ENCODE data around the gene HTRA2. TPM values are rescaled to one million over a fixed set of nuclear protein-coding genes. Genes with fewer than 3 reads are reported as not detected.
"Not testable (repeated sequence)": the region's sequence is repeated elsewhere in the genome, so short reads cannot be mapped to it uniquely, and the experiment has no call there.

The HTRA2 gene
- total RNA-seq, 1 donor from 2014 or later, result 30.6 TPM

DNA sequence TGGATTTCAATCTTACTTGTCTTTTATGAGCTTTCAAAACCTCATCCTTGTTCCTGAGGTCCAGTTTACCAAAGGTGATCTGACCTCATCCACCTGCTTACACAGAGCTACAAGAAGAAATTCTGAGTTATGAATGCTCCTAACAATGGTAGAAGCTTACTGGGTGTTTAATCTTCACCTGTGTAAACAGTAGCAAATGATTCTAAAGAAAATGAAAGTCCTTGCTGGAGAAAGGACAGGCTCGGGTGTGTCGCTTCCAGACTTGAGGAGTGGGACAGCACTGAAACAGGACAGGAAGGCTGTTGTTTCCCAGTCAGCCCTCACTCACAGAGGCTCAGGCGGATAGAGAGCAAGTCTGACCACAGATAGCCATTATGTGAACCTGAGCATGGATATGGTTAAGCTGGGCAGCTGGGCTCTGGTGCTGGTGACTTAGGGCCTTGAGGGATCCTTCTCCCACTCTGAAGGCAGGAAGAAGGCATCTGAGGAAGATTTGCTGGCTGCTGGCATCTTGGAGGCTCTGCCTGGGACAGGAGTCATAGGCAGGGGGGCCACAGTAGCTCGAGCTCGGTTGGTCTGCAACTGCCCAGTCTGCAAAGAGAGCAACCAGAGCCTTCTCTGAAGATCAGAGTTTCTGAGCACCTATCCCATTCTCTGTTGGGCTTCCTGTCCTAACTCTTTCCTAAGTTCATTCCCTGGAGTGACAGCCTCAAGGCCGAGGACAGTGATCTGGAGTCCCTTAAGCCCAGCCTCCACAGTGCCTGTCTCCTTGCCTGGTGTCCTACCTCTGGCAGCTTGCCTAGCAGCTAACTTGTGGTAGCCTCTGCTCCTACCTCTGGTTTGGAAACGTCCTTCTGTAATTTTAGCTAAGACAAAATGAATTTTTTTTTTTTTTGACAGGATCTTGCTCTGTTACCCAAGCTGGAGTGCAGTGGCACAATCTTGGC lies 28.8 kb downstream of the HTRA2 start:
- no peak for DNase-seq (ENCODE audit: extremely low read depth, low read depth, low spot score)

DNA sequence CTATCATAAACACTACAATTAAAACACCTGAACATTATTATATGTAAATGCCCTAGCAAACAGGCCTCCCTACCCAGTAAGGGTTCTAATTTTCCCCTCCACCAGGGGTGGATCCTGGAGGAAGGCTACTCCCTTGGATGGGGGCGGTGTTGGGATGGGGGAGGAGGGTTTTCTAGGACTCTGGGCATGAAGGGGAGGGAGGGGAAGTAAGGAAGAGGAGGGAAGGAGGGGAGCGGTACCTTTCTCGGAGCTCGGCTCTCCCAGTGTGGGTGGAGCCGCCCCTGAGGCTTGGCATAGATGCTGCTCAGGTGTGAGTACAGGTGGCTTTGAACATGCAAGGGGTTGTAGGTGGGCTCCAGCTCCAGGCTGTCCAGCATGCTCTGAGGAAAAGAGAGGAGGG lies 30.2 kb downstream of the HTRA2 start:
- DNase-seq (ENCODE audit: extremely low read depth, low read depth, low spot score), result no peak

DNA sequence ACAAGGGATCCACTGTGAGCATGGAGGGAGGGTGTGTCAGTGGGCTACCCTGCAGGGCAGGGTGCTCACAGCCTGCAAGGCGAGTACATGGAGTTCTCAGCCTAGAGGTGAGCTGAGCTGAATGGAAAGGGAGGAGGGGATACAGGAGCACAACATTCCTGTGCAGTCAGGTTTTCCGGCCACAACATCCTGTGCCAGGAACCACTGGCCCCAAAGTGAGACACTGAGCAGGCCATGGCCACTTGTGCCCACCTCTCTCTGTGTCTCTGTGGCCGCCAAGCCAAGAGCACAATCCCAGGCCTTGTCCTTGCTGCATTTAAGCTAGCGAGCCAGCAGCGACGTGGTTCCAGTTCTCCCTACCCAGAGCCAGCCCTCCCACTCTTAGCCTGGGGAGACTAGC lies 30.9 kb downstream of the HTRA2 start:
- no peak for DNase-seq (ENCODE audit: extremely low read depth, low read depth, low spot score)

DNA sequence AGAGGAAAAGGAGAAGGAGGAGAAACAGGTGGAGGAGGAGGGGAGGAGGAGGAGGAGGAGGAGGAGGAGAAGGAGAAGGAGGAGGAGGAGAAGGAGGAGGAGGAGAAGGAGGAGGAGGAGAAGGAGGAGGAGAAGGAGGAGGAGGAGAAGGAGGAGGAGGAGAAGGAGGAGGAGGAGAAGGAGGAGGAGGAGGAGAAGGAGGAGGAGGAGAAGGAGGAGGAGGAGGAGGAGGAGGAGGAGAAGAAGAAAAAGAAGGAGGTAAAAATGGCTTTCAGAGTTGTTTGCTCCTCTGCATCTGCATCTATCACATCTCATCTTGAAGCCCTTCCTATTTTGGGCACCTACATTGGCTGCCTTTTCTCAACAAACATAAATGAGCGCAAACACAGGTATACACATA lies 31.3 kb downstream of the HTRA2 start:
- DNase-seq (ENCODE audit: extremely low read depth, low read depth, low spot score), result not testable (repeated sequence)

DNA sequence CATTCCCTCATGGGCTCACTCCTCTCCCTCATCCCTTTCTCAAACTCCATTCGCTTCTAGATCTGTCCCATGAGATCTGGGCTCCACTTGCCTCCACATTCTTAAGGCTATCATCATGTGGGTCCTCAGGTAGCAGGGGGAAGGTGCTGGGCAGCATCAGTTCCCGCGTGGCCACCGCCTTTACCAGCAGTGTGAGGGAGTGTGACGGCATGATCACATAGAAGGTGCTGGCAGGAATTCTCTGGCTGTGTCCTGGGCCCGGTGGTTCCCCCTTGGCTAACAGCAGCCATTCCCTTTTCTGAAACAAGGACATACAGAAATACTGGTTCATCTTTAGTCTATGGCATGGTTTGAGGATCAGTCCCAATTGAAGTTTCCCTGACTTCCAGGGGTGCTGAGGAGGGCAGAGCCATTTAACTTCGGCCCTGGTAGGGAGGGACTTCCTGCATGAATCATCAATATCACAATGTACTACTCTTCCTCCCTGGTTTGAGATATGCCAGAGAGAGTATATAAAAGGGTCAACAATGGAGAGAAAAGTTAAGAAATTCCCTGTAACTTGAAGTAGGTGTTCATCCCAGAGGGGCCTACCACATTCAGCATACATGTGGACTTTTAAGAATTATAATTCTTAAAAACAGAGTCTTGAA lies 32.5 kb downstream of the HTRA2 start:
- no peak for DNase-seq (ENCODE audit: extremely low read depth, low read depth, low spot score)

DNA sequence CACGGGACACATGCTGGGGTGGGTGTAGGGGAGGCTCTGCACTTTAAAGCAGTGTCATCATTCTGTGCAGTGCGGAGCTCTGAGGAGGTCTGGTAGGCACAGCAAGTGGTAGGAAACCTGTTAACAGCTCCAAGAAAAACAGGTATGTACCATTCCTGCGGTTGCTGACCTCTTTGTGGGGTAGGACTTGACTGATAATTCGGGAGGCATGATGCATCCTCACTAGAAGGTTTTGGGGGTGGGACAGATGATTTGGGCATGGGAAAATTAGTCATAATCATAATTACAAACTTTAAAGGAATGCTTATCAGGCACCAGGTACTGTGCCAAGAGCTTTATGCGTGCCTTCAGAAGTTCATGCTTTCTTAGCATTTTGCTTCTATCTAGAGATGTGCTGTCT lies 34.5 kb downstream of the HTRA2 start:
- DNase-seq (ENCODE audit: extremely low read depth, low read depth, low spot score), result no peak

DNA sequence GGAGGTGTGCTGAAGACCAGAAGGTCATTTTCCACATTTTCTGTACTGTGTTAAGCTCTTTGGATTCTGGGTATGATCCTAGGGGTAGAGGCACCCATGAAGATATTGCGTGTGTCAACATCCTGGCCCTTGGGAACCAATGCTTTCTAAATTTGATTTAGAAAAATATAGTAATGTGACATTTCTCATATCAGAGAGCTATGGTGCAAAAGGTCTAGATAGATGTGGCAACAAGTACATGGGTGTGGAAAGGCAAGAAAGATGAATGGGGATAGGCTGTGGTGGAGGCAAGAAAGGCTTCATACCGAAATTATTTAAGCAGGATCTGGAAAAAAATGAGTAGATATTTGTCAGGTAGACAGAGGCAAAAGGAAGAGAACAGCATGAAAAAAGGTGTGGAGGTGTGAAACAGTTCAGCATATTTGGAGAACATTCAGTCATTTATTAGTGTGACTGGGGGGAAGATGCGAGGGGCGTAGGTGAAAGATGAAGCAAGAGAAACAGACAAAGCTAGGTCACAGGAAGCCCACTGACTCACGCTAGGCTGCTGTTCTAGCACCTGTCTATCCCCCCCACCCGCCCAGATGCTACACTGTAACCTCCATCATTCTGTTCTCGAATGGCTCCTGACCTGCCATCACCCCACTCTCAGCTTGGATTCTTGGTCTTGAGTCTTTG lies 36.5 kb downstream of the HTRA2 start:
- DNase-seq (ENCODE audit: extremely low read depth, low read depth, low spot score), result no peak

DNA sequence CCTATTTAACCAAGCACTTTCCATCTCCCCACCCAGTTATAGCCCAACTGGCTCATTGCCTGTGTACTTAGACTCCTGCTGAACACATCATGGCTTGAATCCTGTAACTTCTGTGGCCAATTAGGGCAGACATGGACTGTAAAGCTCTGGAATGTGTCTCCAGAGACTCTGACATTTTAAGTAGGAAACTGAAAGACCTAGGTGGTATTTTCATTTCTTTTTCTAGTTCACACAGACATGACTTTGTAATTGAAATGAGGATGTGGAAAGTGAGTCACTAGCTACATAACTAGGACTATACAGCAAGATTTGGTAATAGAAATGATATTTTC lies 37.0 kb downstream of the HTRA2 start:
- no peak for DNase-seq (ENCODE audit: extremely low read depth, low read depth, low spot score)

DNA sequence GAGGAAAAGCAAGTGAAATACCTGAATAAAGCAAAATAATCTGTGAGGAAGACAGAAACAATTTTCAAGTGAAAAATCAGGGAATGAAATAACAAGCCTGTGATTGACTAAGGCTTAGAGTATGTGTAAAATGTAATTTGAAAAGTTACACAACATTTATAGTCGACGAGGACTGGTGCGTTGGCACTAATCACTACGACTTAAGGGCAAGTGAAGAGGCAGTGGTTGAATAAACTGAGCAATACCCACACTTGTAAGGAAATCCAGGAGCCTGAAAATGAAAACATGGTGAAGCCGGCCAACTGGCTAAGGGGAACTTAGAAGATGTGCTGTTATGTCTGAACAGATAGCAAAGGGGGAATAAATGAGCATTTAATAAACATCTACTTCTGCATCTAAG lies 38.1 kb downstream of the HTRA2 start:
- DNase-seq (ENCODE audit: extremely low read depth, low read depth, low spot score), result no peak

DNA sequence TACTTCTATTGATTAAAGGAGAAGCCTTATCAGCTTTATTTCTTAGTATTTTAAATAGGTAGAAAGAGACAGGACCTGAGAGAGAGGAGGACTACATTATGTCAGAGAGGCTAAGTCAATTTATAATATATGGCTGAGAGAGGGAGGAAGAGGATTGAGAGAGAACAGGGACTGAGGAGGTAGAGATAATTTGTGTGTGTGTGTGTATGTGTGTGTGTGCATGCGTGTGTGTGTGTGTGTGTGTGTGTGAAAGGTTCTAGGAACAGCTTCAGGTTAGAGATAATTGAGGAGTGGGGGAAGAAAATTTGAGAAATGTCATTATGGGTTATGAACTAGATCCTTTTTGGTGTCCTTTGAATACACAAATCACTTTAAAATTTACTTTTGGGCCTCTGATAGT lies 40.0 kb downstream of the HTRA2 start:
- no peak for DNase-seq (ENCODE audit: extremely low read depth, low read depth, low spot score)

DNA sequence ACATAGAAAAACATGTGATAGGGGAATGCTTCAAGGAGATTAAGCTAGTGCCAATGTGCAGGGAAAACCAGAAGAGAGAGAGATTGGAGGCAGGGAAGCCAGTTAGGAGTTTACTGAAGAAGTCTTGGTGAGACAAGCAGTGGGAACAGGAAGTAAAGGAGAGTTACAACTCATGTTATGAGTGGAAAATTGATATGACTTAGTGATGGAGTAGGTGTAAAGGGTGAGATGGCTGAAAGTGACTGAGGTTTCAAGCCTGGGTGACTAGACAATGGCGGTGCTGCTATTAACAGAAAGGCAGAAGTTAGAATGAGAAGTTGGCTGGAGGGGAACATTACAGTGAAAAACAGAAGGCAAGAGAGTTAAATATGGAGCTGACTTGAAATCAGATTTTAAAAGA lies 41.3 kb downstream of the HTRA2 start:
- no peak for DNase-seq (ENCODE audit: extremely low read depth, low read depth, low spot score)

DNA sequence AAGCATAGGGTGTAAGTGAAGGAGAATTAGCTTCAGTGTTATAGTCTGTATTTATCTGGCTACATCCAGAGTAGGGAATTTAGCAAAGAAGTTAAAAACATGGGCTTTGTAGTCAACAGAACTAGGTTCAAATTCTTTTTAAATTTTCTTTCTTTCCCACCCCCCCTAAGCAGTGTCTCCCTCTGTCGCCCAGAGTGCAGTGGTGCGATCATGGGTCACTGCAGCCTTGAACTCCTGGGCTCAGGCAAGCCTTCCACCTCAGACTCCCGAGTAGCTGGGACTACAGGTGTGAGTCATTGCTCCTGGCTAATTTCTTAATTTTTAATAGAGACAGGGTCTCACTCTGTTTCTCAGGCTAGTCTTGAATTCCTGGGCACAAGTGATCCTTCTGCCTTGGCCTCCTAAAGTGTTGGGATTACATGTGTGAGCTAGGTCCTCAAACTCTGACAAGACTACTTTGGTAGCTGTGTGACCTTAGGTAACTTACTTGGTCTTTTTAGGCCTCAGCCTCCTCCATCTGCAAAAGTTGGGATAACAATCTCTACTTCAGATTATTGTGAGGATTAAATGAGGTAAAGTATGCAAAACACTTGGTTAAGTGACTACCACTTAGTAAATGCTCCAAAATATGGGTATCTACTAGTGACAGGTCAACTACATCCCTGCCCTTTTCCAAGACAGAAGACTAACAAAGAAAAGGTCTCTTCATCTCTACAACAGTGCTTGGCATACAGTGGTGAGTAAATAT lies 42.6 kb downstream of the HTRA2 start:
- DNase-seq (ENCODE audit: extremely low read depth, low read depth, low spot score), result no peak

DNA sequence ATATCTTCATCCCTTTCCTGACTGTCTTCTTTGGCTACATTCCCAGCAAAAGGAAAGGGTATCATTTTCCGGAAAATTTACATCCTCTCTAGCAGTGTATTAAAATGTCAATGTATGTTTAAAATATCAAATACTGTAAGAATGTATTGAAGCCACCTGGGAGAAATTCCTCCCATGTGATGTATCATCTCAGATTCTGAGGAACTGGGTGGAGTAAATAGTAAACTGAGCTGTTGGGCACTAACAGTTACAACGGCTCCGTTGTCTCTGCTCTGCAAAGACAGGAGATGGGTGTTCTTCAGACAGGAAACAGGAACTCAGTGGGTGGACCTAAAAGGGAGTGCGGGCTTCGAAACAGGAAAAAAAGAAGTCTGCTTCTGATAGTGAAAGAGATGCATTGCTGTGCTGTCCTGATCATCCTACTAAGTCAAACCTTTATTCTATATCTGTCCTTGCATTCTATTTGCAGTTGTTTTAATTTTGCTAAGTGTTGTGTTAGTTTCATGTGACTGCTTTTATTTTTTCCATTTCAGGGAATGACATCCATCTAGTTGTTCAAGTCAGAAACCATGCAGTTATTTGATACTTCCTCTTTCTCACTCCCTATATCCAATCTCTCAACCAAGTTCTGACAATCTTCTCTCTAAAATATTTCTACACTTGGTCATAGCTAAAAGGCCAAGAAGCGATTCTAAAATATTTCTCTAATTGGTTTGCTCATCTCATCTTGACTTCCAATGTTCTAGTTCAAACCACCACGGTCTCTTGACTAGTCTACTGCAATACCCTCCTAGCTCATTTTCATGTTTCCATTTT lies 44.2 kb downstream of the HTRA2 start:
- no peak for DNase-seq (ENCODE audit: extremely low read depth, low read depth, low spot score)

DNA sequence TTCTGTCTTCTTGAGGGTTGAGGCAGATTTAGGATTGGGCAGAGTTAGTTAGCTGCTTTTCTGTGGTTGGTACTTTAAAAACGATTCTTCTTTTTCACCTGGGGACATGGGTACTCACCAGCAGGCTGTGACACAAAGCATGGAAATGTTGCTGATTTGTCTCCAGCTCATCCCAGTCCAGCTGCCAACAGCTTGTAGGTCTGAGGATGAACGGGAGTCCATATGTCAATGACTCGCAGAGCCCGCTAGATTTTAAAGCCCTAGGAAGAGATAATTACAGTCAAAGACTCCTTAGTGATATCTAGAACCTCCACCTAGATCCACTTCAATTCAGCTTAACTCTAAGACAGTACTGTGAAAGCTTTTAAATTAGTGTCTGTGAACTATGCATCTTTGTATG lies 45.6 kb downstream of the HTRA2 start:
- DNase-seq (ENCODE audit: extremely low read depth, low read depth, low spot score), result no peak

DNA sequence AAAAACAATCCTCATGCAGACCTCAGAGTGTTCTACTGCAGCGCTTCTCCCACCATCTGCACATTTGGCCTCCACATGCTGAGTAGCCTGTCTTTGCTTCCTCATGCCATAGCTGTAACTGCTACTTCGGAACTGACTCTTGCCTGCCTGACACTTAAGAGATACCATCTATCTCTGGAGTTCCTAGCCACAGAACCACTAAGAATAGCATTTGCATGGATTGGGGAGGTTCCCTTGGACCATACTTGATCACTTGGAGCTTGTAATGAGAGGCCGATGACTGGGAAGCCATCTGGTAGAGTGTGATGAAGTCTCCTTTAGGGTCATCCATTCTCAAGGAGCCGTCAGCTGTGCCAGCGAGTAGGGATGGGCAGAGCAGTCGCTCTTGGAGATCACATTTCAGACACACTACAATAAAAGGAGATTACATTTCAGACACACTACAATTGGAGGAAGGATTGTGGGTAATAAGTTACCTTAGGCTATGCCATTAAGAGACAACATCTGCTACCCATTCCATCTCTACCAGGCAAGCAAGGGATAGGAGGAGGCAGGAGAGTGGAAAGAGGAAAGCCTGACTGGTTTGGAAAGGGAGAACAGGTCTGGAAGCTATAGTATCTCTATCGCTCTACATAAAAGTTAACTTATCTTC lies 46.6 kb downstream of the HTRA2 start:
- DNase-seq (ENCODE audit: extremely low read depth, low read depth, low spot score), result no peak

DNA sequence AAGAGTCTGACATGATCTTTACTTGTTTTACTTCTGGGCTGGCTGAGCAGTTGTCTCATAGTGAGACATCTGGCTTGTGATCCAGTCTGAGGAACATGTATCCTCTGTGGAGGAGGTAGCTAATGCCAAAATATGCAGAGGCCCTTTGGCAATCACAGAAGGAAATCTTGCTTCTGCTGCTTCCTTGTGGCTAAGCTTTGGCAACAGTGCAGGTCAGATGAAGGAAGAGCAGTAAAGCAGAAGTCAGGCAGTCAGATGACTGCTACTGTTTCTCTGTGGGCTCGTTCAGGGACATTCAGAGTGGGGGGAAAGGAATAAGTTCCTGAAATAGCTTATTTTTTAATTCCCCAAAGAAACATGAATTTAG lies 47.1 kb downstream of the HTRA2 start:
- no peak for DNase-seq (ENCODE audit: extremely low read depth, low read depth, low spot score)

DNA sequence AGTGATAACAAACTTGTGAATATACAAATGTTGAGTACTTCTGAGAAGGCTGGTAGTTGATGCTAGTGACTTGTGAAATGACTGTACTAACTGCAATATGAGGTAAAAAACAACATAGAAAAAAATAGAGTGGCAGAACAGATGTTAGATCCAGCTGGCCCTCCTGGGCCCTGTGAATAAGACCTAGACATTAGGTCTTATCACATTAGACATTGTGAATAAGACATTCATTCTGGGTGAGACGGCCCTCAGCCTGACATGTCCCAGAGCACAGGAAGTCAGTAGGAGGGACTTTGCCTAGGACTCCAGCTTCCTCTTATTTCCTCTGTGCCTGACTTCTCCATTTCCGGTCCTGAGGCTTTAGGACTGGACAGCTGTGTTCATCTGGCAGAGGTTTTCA lies 47.7 kb downstream of the HTRA2 start:
- no peak for DNase-seq (ENCODE audit: extremely low read depth, low read depth, low spot score)

DNA sequence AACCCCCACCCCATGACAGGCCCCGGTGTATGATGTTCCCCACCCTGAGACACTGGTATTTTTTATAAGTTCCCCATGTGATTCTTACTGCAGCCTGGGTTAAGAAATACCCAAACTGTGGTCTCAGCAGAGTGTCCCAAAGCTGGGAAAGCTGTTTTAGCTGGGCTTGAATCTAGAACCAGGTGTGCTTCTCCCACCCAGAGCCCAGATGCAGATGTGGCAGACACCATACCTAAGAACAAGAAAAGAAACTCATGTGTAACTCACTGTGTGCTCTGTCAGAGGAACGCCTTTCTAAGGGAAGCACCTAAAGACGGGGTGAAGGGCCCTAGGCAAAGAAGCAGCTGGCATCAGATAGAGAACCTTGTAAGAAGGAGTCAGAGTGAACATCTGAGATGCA lies 48.7 kb downstream of the HTRA2 start:
- DNase-seq (ENCODE audit: extremely low read depth, low read depth, low spot score), result no peak

DNA sequence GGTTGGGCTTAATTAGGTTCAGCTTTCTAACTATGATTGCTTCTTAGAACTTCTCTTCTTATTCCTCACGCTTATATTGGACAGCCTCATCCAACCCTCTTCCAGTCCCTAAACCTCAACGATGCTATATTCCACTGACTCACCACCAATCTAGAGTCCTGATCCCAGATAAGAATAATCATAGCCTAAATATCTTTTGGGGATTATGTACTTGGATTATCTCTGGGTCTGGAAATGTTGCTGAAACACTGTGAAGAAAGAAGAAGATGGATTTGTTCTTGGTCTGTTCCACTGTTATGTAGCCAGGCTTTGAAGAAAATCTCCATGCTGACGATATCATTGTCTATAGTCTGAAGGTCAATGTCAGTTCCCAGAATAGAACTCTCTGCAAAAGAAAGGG lies 51.7 kb downstream of the HTRA2 start:
- no peak for DNase-seq (ENCODE audit: extremely low read depth, low read depth, low spot score)

DNA sequence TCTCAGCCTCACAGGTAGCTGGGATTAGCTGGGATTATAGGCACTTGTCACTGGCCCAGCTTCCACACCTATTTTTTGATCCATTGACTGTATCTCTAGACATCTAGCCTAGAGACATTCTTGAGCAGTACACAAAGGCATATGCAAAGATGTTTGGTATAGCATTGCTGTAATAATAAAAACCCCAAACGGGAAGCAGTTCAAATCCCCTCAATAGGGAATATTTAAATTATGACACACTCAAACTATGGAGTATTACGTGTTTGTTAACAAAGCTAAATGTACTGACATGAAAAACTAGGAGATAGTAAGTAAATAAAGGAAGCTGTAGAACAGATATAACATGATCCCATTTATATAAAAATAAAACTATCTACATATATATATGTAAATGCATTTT lies 52.5 kb downstream of the HTRA2 start:
- DNase-seq (ENCODE audit: extremely low read depth, low read depth, low spot score), result no peak
